HepG2 (cell line): ENCODE results near the gene DCP2.

Source experiments
- POLR2A ChIP-seq, 2 experiments: IDR thresholded peaks; 2 replicates each; pipeline ENCODE4 v1.6.1; 2011; ENCODE audit warnings: low read depth in 2 of 2, low read length in 2 of 2, mild to moderate bottlenecking in 1 of 2, moderate library complexity in 1 of 2; ENCODE audit not compliant: insufficient read depth in 1 of 2
- PPARG ChIP-seq: conservative IDR thresholded peaks from 2 replicates; pipeline ENCODE4 v1.6.1; 2016; ENCODE audit warnings: missing biosample characterization, missing genetic modification reagents
- RAD21 ChIP-seq: fragments of 450-650 bp; formaldehyde crosslinking; IDR thresholded peaks from 2 replicates; pipeline ENCODE4 v1.5.0; 2020; ENCODE audit warnings: mild to moderate bottlenecking
- TSC22D2 ChIP-seq: sonication (generic); formaldehyde crosslinking; IDR thresholded peaks from 2 replicates; pipeline ENCODE4 v1.5.1; 2020; ENCODE audit warnings: missing genetic modification reagents, mild to moderate bottlenecking, borderline replicate concordance
- ZNF652 ChIP-seq: IDR thresholded peaks from 2 replicates; pipeline ENCODE4 v1.6.1; 2016; ENCODE audit warnings: low read depth, borderline replicate concordance
- ZNF766 ChIP-seq: sonication (generic); formaldehyde crosslinking; IDR thresholded peaks from 2 replicates; pipeline ENCODE4 v1.5.0; 2020; ENCODE audit warnings: missing genetic modification reagents, borderline replicate concordance
- TF ChIP-seq, protein P1 (sequence below): sonication (generic); formaldehyde crosslinking; IDR thresholded peaks from 2 replicates; pipeline ENCODE4 v1.4.0; 2020; ENCODE audit warnings: mild to moderate bottlenecking, missing genetic modification reagents
- TF ChIP-seq, protein P2 (sequence below): sonication (generic); formaldehyde crosslinking; IDR thresholded peaks from 2 replicates; pipeline ENCODE4 v1.4.0; 2020; ENCODE audit warnings: missing genetic modification reagents

GRCh38 chr5:112986224-112986623 is 9.6 kb downstream of the DCP2 start:
- TF ChIP-seq ZNF652 (no peak), ZNF766 (CRISPR knock-in tag) (no peak), POLR2A (IDR thresholded peaks at IDR 0.05; ENCODE audit: insufficient read depth in 1 of 2, low read depth in 2 of 2, low read length in 2 of 2) (no peak), PPARG (no peak), RAD21 (no peak), TSC22D2 (CRISPR knock-in tag) (no peak)
- TF ChIP-seq, protein P1, sequence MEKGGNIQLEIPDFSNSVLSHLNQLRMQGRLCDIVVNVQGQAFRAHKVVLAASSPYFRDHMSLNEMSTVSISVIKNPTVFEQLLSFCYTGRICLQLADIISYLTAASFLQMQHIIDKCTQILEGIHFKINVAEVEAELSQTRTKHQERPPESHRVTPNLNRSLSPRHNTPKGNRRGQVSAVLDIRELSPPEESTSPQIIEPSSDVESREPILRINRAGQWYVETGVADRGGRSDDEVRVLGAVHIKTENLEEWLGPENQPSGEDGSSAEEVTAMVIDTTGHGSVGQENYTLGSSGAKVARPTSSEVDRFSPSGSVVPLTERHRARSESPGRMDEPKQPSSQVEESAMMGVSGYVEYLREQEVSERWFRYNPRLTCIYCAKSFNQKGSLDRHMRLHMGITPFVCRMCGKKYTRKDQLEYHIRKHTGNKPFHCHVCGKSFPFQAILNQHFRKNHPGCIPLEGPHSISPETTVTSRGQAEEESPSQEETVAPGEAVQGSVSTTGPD (CRISPR knock-in tag), result no peak
- TF ChIP-seq, protein P2, sequence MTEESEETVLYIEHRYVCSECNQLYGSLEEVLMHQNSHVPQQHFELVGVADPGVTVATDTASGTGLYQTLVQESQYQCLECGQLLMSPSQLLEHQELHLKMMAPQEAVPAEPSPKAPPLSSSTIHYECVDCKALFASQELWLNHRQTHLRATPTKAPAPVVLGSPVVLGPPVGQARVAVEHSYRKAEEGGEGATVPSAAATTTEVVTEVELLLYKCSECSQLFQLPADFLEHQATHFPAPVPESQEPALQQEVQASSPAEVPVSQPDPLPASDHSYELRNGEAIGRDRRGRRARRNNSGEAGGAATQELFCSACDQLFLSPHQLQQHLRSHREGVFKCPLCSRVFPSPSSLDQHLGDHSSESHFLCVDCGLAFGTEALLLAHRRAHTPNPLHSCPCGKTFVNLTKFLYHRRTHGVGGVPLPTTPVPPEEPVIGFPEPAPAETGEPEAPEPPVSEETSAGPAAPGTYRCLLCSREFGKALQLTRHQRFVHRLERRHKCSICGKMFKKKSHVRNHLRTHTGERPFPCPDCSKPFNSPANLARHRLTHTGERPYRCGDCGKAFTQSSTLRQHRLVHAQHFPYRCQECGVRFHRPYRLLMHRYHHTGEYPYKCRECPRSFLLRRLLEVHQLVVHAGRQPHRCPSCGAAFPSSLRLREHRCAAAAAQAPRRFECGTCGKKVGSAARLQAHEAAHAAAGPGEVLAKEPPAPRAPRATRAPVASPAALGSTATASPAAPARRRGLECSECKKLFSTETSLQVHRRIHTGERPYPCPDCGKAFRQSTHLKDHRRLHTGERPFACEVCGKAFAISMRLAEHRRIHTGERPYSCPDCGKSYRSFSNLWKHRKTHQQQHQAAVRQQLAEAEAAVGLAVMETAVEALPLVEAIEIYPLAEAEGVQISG (CRISPR knock-in tag), result no peak
